NCI-H2107 (cell line): ENCODE measurements around the gene TOX2.

Experiments used
- DNase-seq: peaks from one replicate; lab custom pipeline; 2025; lab: John Stamatoyannopoulos, UW

The TOX2 gene

GRCh38 chr20:44106615-44107014 is 192.0 kb downstream of the TOX2 start:
- no peak for DNase-seq

GRCh38 chr20:44109951-44110361 is 195.3 kb downstream of the TOX2 start:
- DNase-seq: no peak

GRCh38 chr20:44110816-44111568 is 196.3 kb downstream of the TOX2 start:
- DNase-seq: no peak

- DNase-seq: no peak
Measured at GRCh38 chr20:44111712-44112335, 197.2 kb downstream of the TOX2 start.

GRCh38 chr20:44112456-44112855 is 197.8 kb downstream of the TOX2 start:
- no peak for DNase-seq

- no peak for DNase-seq
Measured at GRCh38 chr20:44112889-44113617, 198.4 kb downstream of the TOX2 start.

- no peak for DNase-seq
Measured at GRCh38 chr20:44113618-44114376, 199.1 kb downstream of the TOX2 start.

- DNase-seq: no peak
Measured at GRCh38 chr20:44115181-44115580, 200.5 kb downstream of the TOX2 start.

- DNase-seq: no peak
Measured at GRCh38 chr20:44115762-44116644, 201.4 kb downstream of the TOX2 start.

- no peak for DNase-seq
Measured at GRCh38 chr20:44117296-44118184, 202.9 kb downstream of the TOX2 start.

GRCh38 chr20:44118185-44119033 is 203.8 kb downstream of the TOX2 start:
- DNase-seq: no peak
